NB4 (cell line): ENCODE results near the gene SYNE1.

Experiments
- MYC ChIP-seq: IDR thresholded peaks from 2 replicates; pipeline ENCODE4 v1.6.1; 2011; ENCODE audit warnings: low read depth, low read length
- POLR2A ChIP-seq: IDR thresholded peaks from 2 replicates; pipeline ENCODE4 v1.6.1; 2011; ENCODE audit warnings: mild to moderate bottlenecking; ENCODE audit not compliant: insufficient read length; ENCODE audit errors: extremely low read depth
- TF ChIP-seq, protein P1 (sequence below): IDR thresholded peaks from 2 replicates; pipeline ENCODE4 v1.6.1; 2011; ENCODE audit warnings: low read depth, low read length
- TF ChIP-seq, protein P2 (sequence below): IDR thresholded peaks from one replicate; pipeline ENCODE4 v1.5.1; 2012; ENCODE audit warnings: low read depth, low read length

DNA sequence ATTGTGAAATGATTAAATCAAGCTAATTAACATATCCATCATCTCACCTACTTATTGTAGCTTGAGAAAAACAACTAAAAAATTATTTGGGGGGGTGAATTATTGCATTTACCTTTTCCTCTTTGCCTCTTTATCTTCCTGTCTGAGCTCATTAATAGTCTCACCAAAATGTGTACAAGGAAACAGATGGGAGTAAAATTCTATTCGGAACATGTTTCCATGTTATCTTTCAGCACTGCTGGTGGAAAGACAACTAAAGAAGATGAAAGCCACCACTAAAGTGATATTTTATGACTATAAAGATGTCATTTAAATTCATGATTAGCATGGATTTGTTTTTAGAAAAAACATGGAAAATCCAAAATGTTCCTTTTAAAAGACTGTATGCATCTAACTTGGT, 102.6 kb downstream of the SYNE1 start:
- TF ChIP-seq, protein P1, sequence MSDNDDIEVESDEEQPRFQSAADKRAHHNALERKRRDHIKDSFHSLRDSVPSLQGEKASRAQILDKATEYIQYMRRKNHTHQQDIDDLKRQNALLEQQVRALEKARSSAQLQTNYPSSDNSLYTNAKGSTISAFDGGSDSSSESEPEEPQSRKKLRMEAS = no peak
- TF ChIP-seq, protein P2, sequence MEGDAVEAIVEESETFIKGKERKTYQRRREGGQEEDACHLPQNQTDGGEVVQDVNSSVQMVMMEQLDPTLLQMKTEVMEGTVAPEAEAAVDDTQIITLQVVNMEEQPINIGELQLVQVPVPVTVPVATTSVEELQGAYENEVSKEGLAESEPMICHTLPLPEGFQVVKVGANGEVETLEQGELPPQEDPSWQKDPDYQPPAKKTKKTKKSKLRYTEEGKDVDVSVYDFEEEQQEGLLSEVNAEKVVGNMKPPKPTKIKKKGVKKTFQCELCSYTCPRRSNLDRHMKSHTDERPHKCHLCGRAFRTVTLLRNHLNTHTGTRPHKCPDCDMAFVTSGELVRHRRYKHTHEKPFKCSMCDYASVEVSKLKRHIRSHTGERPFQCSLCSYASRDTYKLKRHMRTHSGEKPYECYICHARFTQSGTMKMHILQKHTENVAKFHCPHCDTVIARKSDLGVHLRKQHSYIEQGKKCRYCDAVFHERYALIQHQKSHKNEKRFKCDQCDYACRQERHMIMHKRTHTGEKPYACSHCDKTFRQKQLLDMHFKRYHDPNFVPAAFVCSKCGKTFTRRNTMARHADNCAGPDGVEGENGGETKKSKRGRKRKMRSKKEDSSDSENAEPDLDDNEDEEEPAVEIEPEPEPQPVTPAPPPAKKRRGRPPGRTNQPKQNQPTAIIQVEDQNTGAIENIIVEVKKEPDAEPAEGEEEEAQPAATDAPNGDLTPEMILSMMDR = no peak
- no peak for TF ChIP-seq POLR2A
- TF ChIP-seq MYC = no peak
